ENCODE results near the gene RBP4.

The RBP4 gene

GRCh38 chr10:93612311-93612710 is 11.3 kb upstream of the RBP4 start, which contains the start of gene PDE6C:
Gene PDE6C (plus strand): TSS chr10:93612537. CDS start chr10:93612726, 189 bp downstream.
- ATAC-seq = no peak
- TF ChIP-seq RARB (CRISPR knock-in tag; IDR thresholded peaks at IDR 0.05) (no peak), PPARA (CRISPR knock-in tag; IDR thresholded peaks at IDR 0.05; ENCODE audit: borderline replicate concordance) (no peak), TCF4 (CRISPR knock-in tag; IDR thresholded peaks at IDR 0.05; ENCODE audit: borderline replicate concordance) (no peak), CREB5 (CRISPR knock-in tag; IDR thresholded peaks at IDR 0.05; ENCODE audit: low read depth) (no peak), ESRRG (CRISPR knock-in tag; IDR thresholded peaks at IDR 0.05) (no peak)
- TF ChIP-seq, protein P1, sequence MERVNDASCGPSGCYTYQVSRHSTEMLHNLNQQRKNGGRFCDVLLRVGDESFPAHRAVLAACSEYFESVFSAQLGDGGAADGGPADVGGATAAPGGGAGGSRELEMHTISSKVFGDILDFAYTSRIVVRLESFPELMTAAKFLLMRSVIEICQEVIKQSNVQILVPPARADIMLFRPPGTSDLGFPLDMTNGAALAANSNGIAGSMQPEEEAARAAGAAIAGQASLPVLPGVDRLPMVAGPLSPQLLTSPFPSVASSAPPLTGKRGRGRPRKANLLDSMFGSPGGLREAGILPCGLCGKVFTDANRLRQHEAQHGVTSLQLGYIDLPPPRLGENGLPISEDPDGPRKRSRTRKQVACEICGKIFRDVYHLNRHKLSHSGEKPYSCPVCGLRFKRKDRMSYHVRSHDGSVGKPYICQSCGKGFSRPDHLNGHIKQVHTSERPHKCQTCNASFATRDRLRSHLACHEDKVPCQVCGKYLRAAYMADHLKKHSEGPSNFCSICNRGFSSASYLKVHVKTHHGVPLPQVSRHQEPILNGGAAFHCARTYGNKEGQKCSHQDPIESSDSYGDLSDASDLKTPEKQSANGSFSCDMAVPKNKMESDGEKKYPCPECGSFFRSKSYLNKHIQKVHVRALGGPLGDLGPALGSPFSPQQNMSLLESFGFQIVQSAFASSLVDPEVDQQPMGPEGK (CRISPR knock-in tag; IDR thresholded peaks at IDR 0.05; ENCODE audit: borderline replicate concordance) = no peak

DNA sequence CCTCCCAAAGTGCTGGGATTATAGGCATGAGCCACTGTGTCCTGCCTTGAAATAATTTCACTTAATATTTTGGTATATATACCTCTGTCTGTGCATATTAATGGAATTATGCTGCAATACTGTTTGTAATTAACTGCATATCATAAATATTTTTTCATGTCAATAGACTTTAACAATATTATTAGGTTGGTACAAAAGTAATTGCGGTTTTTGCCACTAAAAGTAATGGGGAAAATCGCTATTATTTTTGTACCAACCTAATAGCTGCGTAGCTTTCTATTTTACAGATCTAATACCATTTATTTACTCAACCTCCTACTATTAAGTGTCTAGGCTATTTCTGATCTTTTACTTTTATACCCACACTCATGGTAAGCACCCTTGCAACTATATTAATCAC is 7.4 kb upstream of the RBP4 start:
- ATAC-seq = no peak
- TF ChIP-seq SNAI2 (CRISPR knock-in tag; IDR thresholded peaks at IDR 0.05) (no peak), CREB5 (CRISPR knock-in tag; IDR thresholded peaks at IDR 0.05; ENCODE audit: low read depth) (no peak), TOX (CRISPR knock-in tag; IDR thresholded peaks at IDR 0.05; ENCODE audit: borderline replicate concordance) (no peak), ZNF8 (CRISPR knock-in tag; IDR thresholded peaks at IDR 0.05) (no peak), ZFP30 (CRISPR knock-in tag; IDR thresholded peaks at IDR 0.05) (no peak), TCF4 (CRISPR knock-in tag; IDR thresholded peaks at IDR 0.05; ENCODE audit: borderline replicate concordance) (no peak), ARNTL (CRISPR knock-in tag; IDR thresholded peaks at IDR 0.05; ENCODE audit: borderline replicate concordance, low read depth) (no peak), ZNF565 (CRISPR knock-in tag; conservative IDR thresholded peaks at IDR 0.05; ENCODE audit: low read depth) (no peak), GLIS3 (CRISPR knock-in tag; IDR thresholded peaks at IDR 0.05) (no peak), ISL1 (CRISPR knock-in tag; IDR thresholded peaks at IDR 0.05) (no peak), ZNF70 (CRISPR knock-in tag; IDR thresholded peaks at IDR 0.05) (no peak), PPARA (CRISPR knock-in tag; IDR thresholded peaks at IDR 0.05; ENCODE audit: borderline replicate concordance) (no peak), ZC3H10 (CRISPR knock-in tag; IDR thresholded peaks at IDR 0.05) (no peak), POU6F1 (CRISPR knock-in tag; IDR thresholded peaks at IDR 0.05; ENCODE audit: borderline replicate concordance, low read depth) (no peak), CSDC2 (CRISPR knock-in tag; IDR thresholded peaks at IDR 0.05) (no peak), BACH2 (CRISPR knock-in tag; IDR thresholded peaks at IDR 0.05; ENCODE audit: borderline replicate concordance) (no peak), OSR1 (CRISPR knock-in tag; IDR thresholded peaks at IDR 0.05) (no peak)
- TF ChIP-seq, protein P2, sequence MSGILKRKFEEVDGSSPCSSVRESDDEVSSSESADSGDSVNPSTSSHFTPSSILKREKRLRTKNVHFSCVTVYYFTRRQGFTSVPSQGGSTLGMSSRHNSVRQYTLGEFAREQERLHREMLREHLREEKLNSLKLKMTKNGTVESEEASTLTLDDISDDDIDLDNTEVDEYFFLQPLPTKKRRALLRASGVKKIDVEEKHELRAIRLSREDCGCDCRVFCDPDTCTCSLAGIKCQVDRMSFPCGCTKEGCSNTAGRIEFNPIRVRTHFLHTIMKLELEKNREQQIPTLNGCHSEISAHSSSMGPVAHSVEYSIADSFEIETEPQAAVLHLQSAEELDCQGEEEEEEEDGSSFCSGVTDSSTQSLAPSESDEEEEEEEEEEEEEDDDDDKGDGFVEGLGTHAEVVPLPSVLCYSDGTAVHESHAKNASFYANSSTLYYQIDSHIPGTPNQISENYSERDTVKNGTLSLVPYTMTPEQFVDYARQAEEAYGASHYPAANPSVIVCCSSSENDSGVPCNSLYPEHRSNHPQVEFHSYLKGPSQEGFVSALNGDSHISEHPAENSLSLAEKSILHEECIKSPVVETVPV (CRISPR knock-in tag; IDR thresholded peaks at IDR 0.05) = no peak
- TF ChIP-seq, protein P1 (CRISPR knock-in tag; IDR thresholded peaks at IDR 0.05; ENCODE audit: borderline replicate concordance) = no peak
- TF ChIP-seq, protein P3, sequence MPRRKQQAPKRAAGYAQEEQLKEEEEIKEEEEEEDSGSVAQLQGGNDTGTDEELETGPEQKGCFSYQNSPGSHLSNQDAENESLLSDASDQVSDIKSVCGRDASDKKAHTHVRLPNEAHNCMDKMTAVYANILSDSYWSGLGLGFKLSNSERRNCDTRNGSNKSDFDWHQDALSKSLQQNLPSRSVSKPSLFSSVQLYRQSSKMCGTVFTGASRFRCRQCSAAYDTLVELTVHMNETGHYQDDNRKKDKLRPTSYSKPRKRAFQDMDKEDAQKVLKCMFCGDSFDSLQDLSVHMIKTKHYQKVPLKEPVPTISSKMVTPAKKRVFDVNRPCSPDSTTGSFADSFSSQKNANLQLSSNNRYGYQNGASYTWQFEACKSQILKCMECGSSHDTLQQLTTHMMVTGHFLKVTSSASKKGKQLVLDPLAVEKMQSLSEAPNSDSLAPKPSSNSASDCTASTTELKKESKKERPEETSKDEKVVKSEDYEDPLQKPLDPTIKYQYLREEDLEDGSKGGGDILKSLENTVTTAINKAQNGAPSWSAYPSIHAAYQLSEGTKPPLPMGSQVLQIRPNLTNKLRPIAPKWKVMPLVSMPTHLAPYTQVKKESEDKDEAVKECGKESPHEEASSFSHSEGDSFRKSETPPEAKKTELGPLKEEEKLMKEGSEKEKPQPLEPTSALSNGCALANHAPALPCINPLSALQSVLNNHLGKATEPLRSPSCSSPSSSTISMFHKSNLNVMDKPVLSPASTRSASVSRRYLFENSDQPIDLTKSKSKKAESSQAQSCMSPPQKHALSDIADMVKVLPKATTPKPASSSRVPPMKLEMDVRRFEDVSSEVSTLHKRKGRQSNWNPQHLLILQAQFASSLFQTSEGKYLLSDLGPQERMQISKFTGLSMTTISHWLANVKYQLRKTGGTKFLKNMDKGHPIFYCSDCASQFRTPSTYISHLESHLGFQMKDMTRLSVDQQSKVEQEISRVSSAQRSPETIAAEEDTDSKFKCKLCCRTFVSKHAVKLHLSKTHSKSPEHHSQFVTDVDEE (CRISPR knock-in tag; IDR thresholded peaks at IDR 0.05) = no peak

Data from SK-N-SH treated with all-trans-retinoic acid at 6 μM for 48 hours (cell line).